NCI-H2227 treated with DMSO at 0.1 percent for 48 hours (cell line): ENCODE data around the gene HAO2.

ENCODE experiments used
- DNase-seq: peaks from one replicate; lab custom pipeline; 2025; lab: John Stamatoyannopoulos, UW

Gene HAO2

DNA sequence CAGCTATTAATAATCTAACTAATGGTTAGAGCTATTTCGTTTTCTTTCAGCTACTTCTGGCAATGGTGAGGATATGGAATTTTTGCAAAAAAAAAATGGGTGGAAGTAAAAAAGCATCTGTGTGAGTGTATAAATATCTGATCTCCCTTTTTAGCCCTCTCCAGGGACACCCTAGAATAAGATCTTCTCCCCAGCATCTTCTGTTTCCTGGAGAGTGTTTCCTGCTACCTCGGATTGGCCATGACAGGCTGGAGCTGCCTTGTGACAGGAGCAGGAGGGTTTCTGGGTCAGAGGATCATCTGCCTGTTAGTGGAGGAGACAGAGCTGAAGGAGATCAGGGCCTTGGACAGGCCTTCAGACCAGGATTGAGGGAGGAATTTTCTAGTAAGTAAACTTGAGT lies 70.2 kb downstream of the HAO2 start:
- no peak for DNase-seq

DNA sequence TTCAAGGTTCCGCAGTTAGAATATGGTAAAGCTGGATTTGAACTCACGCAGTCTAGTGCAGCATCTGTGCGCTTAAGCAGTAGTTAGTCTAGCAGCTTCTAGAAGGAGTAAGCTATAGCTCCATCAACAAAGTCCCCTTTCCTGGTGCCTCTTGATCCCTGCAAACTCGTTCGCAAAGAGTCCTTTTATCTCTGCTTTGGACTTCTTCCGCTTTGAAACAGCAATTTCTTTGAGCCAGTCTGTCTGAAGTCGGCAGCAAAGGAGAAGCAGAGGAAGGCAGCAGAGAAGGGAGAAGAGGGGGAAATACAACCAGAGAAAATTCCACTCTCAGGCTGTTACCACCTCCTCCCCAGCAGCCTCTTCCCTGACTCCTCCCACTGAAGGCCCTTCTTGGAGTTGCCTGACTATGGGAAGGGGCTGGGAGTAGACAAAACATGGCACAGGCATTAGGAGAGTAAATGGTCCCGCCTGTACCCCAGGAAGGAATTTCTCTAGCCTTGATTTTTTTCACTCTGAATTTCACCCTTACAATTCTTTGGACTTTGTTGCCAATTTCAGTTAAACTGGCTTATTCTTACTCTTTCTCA lies 72.2 kb downstream of the HAO2 start:
- no peak for DNase-seq

DNA sequence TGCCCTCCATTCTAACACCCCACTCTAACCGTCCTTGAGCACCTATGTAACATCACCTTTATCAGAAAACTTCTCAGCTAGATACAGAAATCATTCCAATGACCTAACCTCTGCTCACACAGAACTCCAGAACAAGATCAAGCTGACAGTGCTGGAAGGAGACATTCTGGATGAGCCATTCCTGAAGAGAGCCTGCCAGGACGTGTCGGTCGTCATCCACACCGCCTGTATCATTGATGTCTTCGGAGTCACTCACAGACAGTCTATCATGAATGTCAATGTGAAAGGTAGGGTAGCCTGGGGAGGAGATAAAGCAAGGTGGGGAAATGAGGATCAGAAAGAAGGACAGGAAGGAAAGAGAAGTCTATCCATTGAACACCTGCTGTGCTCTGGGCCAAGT lies 74.2 kb downstream of the HAO2 start:
- DNase-seq: no peak
